ENCODE results near the gene GFPT1. TPM values are rescaled to one million over a fixed set of nuclear protein-coding genes. Genes with fewer than 3 reads are reported as not detected.

GFPT1 gene
- polyA plus RNA-seq, 3 donors, result 3.6 to 4.5 (median 3.7) TPM

DNA sequence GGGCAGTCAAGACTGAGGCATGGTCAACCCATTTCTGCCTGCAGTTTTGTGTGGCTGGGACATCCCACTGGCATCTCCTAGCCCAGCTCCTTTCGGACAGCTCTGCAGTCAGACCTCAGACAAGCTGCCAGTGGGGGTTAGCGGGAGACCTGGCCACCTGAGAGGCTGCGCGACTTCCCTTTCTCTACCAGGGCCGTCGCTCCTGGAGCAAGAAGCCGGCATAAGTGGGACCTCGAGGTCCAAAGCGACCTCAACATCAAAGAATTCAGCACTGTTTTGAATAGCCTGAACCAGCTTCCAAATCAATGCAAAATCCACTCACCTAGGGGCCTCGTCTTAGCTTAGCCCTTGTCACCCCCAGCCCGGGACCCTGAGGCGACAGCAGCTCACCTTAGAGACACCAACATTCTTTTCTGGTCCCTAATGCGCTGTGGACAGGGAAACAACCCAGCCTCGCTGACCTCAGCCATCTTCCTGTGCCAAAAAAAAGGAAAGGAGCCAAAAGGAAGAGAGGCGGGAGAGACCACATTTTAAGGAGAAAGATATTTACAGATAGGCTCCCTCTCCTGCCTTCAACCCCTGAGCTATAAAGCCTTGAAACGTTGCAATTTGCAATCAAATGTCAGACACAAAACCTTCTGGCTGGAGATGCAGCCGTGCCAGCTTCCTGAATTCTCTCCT, 81.2 kb downstream of the GFPT1 start:
- peaks cover 3 to 12% (median 8%) of the 10 kb centered on the region in 7 donors for H3K9me3 Mint-ChIP-seq
- H3K4me2 ChIP-seq (replicated peaks; ENCODE audit: extremely low read depth, low read length, poor library complexity, severe bottlenecking), result peak overlapping the region; percentile 98

GRCh38 chr2:69305166-69305565, 81.9 kb downstream of the GFPT1 start:
- intact Hi-C loops (cut with micrococcal nuclease), result no loop called here
- Histone ChIP-seq H3K9ac (ENCODE audit: insufficient read depth, low read length, poor library complexity, severe bottlenecking) (no peak overlapping the region), H4K20me1 (ENCODE audit: insufficient read depth, low read length) (no peaks in the 10 kb centered on the region), H3K36me3 (replicated peaks in 1 of 2; ENCODE audit: control insufficient read depth in 1 of 2, insufficient read depth in 2 of 2, low read length in 2 of 2) (no peaks in the 10 kb centered on the region), H3K4me2 (replicated peaks; ENCODE audit: extremely low read depth, low read length, poor library complexity, severe bottlenecking) (no peak overlapping the region), H3K4me1 (ENCODE audit: control insufficient read depth in 1 of 2, insufficient read depth in 2 of 2, low read length in 2 of 2) (peaks cover 25 to 26% of the 10 kb centered on the region in 2 donors), H2AFZ (ENCODE audit: insufficient read depth, low read depth, low read length, poor library complexity, severe bottlenecking) (no peak overlapping the region), H3K4me3 (replicated peaks in 1 of 3; ENCODE audit: low read depth in 2 of 3, low read length in 3 of 3) (no peak overlapping the region), H3K27me3 (ENCODE audit: control insufficient read depth in 2 of 2, insufficient read depth in 2 of 2, low read length in 2 of 2) (peaks cover 0 to 24% of the 10 kb centered on the region in 2 donors), H3K79me2 (ENCODE audit: insufficient read depth, low read length) (no peaks in the 10 kb centered on the region), H3K27ac (ENCODE audit: low read depth in 1 of 2, low read length in 2 of 2) (no peak overlapping the region), H3K9me3 (replicated peaks in 1 of 2; ENCODE audit: control insufficient read depth in 1 of 2, insufficient read depth in 1 of 2, low read length in 2 of 2) (peaks cover 5 to 7% of the 10 kb centered on the region in 2 donors)
- H3K4me3 Mint-ChIP-seq, result no peak overlapping the region
- H3K27ac Mint-ChIP-seq, result peak overlapping the region in 1 of 7 donors; percentile 45
- 100% methylated on average over 3 of the region's 7 CpGs for WGBS (ENCODE audit: insufficient coverage)
- peaks cover 37% of the 10 kb centered on the region for H3K4me1 Mint-ChIP-seq
- peaks cover 3 to 5% of the 10 kb centered on the region in 2 donors for H3K36me3 Mint-ChIP-seq
- DNase-seq, result no peak
- peaks cover 3 to 12% (median 8%) of the 10 kb centered on the region in 7 donors for H3K9me3 Mint-ChIP-seq
- peaks cover 18 to 31% (median 25%) of the 10 kb centered on the region in 3 donors for H3K27me3 Mint-ChIP-seq (ENCODE audit: low read depth in 3 of 3)
- no peak for TF ChIP-seq CTCF (IDR thresholded peaks at IDR 0.05)

More for the DNA sequence above, 81.2 kb downstream of the GFPT1 start:
- DNase-seq, result peak in 1 of 3 donors; percentile 18
- Histone ChIP-seq H3K36me3 (replicated peaks in 1 of 2; ENCODE audit: control insufficient read depth in 1 of 2, insufficient read depth in 2 of 2, low read length in 2 of 2) (no peaks in the 10 kb centered on the region), H3K9ac (ENCODE audit: insufficient read depth, low read length, poor library complexity, severe bottlenecking) (peak overlapping the region; percentile 58), H3K79me2 (ENCODE audit: insufficient read depth, low read length) (no peaks in the 10 kb centered on the region), H3K27me3 (ENCODE audit: control insufficient read depth in 2 of 2, insufficient read depth in 2 of 2, low read length in 2 of 2) (peaks cover 0 to 24% of the 10 kb centered on the region in 2 donors), H3K4me1 (ENCODE audit: control insufficient read depth in 1 of 2, insufficient read depth in 2 of 2, low read length in 2 of 2) (peaks cover 19% of the 10 kb centered on the region in 2 donors), H3K27ac (ENCODE audit: low read depth in 1 of 2, low read length in 2 of 2) (no peak overlapping the region), H3K4me3 (replicated peaks in 1 of 3; ENCODE audit: low read depth in 2 of 3, low read length in 3 of 3) (peak overlapping the region; percentile 18 to 85 (median 55)), H4K20me1 (ENCODE audit: insufficient read depth, low read length) (no peaks in the 10 kb centered on the region), H2AFZ (ENCODE audit: insufficient read depth, low read depth, low read length, poor library complexity, severe bottlenecking) (peak overlapping the region; percentile 94), H3K9me3 (replicated peaks in 1 of 2; ENCODE audit: control insufficient read depth in 1 of 2, insufficient read depth in 1 of 2, low read length in 2 of 2) (peaks cover 5 to 7% of the 10 kb centered on the region in 2 donors)
- H3K4me1 Mint-ChIP-seq, result peaks cover 30% of the 10 kb centered on the region
- H3K36me3 Mint-ChIP-seq, result peaks cover 3 to 5% of the 10 kb centered on the region in 2 donors
- TF ChIP-seq CTCF (IDR thresholded peaks at IDR 0.05), result no peak
- intact Hi-C loops (cut with micrococcal nuclease), result loop anchor here in 1 of 2 donors (2.0 kb wide), 1 partner anchor 279 kb away; no protein-coding TSS in a partner anchor
- peak overlapping the region in 2 of 7 donors; percentile 18 to 69 for H3K27ac Mint-ChIP-seq
- H3K4me3 Mint-ChIP-seq, result peak overlapping the region; percentile 82 to 92
- 43% methylated on average over 15 of the region's 17 CpGs for WGBS (ENCODE audit: insufficient coverage)
- H3K27me3 Mint-ChIP-seq (ENCODE audit: low read depth in 3 of 3), result peaks cover 18 to 31% (median 25%) of the 10 kb centered on the region in 3 donors
